ENCODE data around the gene SFTPB.

The SFTPB gene

DNA sequence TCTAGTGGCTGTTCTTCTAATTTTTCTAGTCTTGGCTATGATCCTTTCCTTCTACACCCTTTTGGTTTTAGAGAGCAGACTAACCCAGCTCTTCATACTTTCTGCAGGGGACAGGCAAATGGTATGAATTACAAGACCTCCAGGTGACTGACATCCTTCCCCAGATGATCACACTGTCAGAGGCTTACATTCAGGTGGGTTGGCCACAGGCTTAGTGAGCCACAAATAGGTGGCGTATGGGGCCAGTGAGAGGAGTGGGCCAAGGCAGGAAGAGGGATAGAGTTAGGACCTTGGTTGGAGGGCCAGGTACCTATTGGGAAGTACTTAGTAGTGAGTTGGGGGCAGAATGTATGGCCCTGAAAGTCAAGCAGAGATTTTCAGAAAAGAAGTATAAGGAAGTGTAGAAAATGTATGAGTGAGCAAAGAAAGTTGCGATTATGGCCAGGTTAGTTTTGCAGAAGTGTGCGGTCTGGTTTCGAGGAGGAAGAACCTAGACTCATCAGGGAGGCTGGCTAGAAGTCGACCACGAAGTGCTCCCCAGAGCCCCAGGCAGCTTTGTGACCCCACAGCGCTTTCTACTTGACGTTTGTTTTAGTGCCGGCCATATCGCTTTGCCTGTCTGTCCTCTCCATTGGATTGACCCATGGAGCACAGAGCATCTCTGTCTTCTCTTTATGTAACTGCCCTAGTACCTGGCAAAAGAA lies 20.0 kb downstream of the SFTPB start:
- TF ChIP-seq ZBTB7A (IDR thresholded peaks at IDR 0.05; ENCODE audit: low read depth) (no peak), CEBPB (IDR thresholded peaks at IDR 0.05) (no peak), TEAD4 (IDR thresholded peaks at IDR 0.05) (no peak), TCF12 (IDR thresholded peaks at IDR 0.05; ENCODE audit: low read depth) (no peak), NFIC (IDR thresholded peaks at IDR 0.05) (no peak), CREB1 (IDR thresholded peaks at IDR 0.05; ENCODE audit: low read depth) (no peak), RAD21 (IDR thresholded peaks at IDR 0.05; ENCODE audit: low read depth) (no peak), EGR1 (IDR thresholded peaks at IDR 0.05) (no peak), TAF1 (IDR thresholded peaks at IDR 0.05; ENCODE audit: low read depth) (no peak), FOXM1 (IDR thresholded peaks at IDR 0.05; ENCODE audit: borderline replicate concordance, low read depth) (no peak), YY1 (IDR thresholded peaks at IDR 0.05; ENCODE audit: low read depth) (no peak)
- TF ChIP-seq, protein P1, sequence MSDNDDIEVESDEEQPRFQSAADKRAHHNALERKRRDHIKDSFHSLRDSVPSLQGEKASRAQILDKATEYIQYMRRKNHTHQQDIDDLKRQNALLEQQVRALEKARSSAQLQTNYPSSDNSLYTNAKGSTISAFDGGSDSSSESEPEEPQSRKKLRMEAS (IDR thresholded peaks at IDR 0.05), result no peak

DNA sequence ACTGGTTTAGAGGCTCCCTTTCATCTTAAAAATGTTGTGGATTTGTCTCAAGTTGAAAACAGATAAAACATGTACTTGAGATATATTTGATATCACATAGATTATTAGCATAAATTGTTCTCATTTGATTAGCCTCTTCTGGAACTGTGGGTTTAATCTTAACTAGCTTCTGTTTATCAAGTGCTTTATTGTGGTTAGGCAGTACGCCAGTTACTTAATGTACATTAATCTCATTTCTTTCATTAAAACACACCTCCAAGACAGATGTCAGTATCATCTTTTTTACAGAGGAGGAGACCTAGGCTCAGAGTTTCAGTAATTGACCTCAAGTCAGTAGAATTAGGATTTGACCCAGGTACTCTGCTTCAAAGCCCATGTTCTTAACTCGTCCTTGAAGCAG lies 21.8 kb downstream of the SFTPB start:
- no peak for TF ChIP-seq TEAD4 (IDR thresholded peaks at IDR 0.05)
- no peak for TF ChIP-seq YY1 (IDR thresholded peaks at IDR 0.05; ENCODE audit: low read depth)
- no peak for TF ChIP-seq TCF12 (IDR thresholded peaks at IDR 0.05; ENCODE audit: low read depth)
- TF ChIP-seq CREB1 (IDR thresholded peaks at IDR 0.05; ENCODE audit: low read depth), result no peak
- TF ChIP-seq, protein P2, sequence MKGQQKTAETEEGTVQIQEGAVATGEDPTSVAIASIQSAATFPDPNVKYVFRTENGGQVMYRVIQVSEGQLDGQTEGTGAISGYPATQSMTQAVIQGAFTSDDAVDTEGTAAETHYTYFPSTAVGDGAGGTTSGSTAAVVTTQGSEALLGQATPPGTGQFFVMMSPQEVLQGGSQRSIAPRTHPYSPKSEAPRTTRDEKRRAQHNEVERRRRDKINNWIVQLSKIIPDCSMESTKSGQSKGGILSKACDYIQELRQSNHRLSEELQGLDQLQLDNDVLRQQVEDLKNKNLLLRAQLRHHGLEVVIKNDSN (IDR thresholded peaks at IDR 0.05), result no peak
- TF ChIP-seq CEBPB (IDR thresholded peaks at IDR 0.05), result no peak
- TF ChIP-seq NFIC (IDR thresholded peaks at IDR 0.05), result no peak
- no peak for TF ChIP-seq RAD21 (IDR thresholded peaks at IDR 0.05; ENCODE audit: low read depth)
- no peak for TF ChIP-seq FOXM1 (IDR thresholded peaks at IDR 0.05; ENCODE audit: borderline replicate concordance, low read depth)

DNA sequence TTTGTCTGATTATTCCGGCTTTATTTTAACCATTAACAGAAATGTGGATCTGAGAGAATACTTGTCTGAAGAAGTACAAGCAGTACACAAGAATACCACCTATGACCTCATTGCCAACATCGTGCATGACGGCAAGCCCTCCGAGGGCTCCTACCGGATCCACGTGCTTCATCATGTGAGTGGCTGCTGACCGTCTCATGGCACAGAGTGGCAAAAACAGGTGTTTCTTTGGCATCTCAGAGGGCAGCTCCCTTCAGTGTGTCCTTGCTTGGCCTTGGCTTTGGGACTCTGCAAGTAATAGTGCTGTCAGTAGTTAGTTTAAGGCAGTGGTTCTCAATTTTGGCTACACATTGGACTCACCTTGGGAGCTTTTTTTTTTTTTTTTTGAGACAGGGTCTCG lies 23.1 kb downstream of the SFTPB start:
- TF ChIP-seq, protein P3, sequence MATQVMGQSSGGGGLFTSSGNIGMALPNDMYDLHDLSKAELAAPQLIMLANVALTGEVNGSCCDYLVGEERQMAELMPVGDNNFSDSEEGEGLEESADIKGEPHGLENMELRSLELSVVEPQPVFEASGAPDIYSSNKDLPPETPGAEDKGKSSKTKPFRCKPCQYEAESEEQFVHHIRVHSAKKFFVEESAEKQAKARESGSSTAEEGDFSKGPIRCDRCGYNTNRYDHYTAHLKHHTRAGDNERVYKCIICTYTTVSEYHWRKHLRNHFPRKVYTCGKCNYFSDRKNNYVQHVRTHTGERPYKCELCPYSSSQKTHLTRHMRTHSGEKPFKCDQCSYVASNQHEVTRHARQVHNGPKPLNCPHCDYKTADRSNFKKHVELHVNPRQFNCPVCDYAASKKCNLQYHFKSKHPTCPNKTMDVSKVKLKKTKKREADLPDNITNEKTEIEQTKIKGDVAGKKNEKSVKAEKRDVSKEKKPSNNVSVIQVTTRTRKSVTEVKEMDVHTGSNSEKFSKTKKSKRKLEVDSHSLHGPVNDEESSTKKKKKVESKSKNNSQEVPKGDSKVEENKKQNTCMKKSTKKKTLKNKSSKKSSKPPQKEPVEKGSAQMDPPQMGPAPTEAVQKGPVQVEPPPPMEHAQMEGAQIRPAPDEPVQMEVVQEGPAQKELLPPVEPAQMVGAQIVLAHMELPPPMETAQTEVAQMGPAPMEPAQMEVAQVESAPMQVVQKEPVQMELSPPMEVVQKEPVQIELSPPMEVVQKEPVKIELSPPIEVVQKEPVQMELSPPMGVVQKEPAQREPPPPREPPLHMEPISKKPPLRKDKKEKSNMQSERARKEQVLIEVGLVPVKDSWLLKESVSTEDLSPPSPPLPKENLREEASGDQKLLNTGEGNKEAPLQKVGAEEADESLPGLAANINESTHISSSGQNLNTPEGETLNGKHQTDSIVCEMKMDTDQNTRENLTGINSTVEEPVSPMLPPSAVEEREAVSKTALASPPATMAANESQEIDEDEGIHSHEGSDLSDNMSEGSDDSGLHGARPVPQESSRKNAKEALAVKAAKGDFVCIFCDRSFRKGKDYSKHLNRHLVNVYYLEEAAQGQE (IDR thresholded peaks at IDR 0.05; ENCODE audit: low read depth), result no peak
- no peak for TF ChIP-seq CEBPB (IDR thresholded peaks at IDR 0.05)
- no peak for TF ChIP-seq RAD21 (IDR thresholded peaks at IDR 0.05; ENCODE audit: low read depth)
- TF ChIP-seq, protein P2 (IDR thresholded peaks at IDR 0.05), result no peak
- TF ChIP-seq FOXM1 (IDR thresholded peaks at IDR 0.05; ENCODE audit: borderline replicate concordance, low read depth), result no peak
- no peak for TF ChIP-seq NFIC (IDR thresholded peaks at IDR 0.05)
- no peak for TF ChIP-seq EP300 (IDR thresholded peaks at IDR 0.05; ENCODE audit: borderline replicate concordance)
- no peak for TF ChIP-seq TEAD4 (IDR thresholded peaks at IDR 0.05)
- TF ChIP-seq CREB1 (IDR thresholded peaks at IDR 0.05; ENCODE audit: low read depth), result no peak
- TF ChIP-seq YY1 (IDR thresholded peaks at IDR 0.05; ENCODE audit: low read depth), result no peak
- no peak for TF ChIP-seq TAF1 (IDR thresholded peaks at IDR 0.05; ENCODE audit: low read depth)
- TF ChIP-seq ZBTB7A (IDR thresholded peaks at IDR 0.05; ENCODE audit: low read depth), result no peak
- no peak for TF ChIP-seq EGR1 (IDR thresholded peaks at IDR 0.05)
- TF ChIP-seq, protein P1 (IDR thresholded peaks at IDR 0.05), result no peak

DNA sequence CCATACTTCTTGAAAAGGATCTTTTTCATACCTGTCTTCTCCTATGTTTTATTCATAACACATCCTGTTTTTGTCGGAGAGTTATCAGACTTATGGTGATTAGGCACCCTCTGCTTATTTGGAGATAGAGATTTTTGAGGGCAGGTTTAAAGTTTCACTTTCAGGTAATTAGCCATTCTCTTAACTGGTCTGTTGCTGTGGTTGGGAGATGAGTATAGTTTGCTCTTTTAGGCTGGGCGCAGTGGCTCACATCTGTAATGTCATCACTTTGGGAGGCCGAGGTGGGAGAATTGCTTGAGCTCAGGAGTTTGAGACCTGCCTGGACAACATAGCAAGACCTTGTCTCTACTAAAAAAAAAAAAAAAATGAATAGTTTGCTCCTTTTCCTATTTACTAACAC lies 25.3 kb downstream of the SFTPB start:
- TF ChIP-seq, protein P1 (IDR thresholded peaks at IDR 0.05), result no peak
- no peak for TF ChIP-seq EP300 (IDR thresholded peaks at IDR 0.05; ENCODE audit: borderline replicate concordance)
- TF ChIP-seq TEAD4 (IDR thresholded peaks at IDR 0.05), result no peak
- no peak for TF ChIP-seq EGR1 (IDR thresholded peaks at IDR 0.05)
- TF ChIP-seq TAF1 (IDR thresholded peaks at IDR 0.05; ENCODE audit: low read depth), result no peak
- TF ChIP-seq, protein P3 (IDR thresholded peaks at IDR 0.05; ENCODE audit: low read depth), result no peak

DNA sequence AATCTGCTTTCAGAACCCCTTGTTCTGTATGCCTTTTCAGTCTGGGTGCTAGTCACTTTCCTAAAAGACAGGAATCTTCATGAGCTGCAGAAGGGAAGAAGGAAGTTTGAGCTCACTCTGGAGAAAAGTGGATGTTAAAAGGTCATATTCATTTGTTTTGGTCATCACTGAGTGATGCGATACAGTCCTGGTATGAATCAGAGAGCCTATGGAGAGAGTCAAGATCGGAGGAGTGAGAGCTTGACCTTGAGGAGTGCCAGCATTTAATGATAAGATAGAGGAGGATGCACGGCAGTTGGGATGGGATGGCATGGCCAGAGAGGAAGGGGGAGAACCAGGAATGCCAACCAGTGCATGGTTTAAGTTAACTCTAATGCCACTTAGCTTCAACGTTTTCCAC lies 32.4 kb downstream of the SFTPB start:
- TF ChIP-seq, protein P2 (IDR thresholded peaks at IDR 0.05), result no peak
- TF ChIP-seq TEAD4 (IDR thresholded peaks at IDR 0.05) (no peak), EP300 (IDR thresholded peaks at IDR 0.05; ENCODE audit: borderline replicate concordance) (no peak), ZBTB7A (IDR thresholded peaks at IDR 0.05; ENCODE audit: low read depth) (no peak), CEBPB (IDR thresholded peaks at IDR 0.05) (no peak), EGR1 (IDR thresholded peaks at IDR 0.05) (no peak), NFIC (IDR thresholded peaks at IDR 0.05) (no peak), TCF12 (IDR thresholded peaks at IDR 0.05; ENCODE audit: low read depth) (no peak)
- TF ChIP-seq, protein P1 (IDR thresholded peaks at IDR 0.05), result no peak
- TF ChIP-seq, protein P3 (IDR thresholded peaks at IDR 0.05; ENCODE audit: low read depth), result no peak

All from Ishikawa (cell line).